Measurements from ENCODE around the gene CC2D1B. TPM values are rescaled to one million over a fixed set of nuclear protein-coding genes. Genes with fewer than 3 reads are reported as not detected.

CC2D1B gene
- 10 to 100 TPM; 53.1 to 53.9 TPM for total RNA-seq

GRCh38 chr1:52365746-52366516, at the start of gene CC2D1B:
TSS of gene CC2D1B (minus strand) at chr1:52366205. CDS start at chr1:52364620, 1,585 bp downstream.

GRCh38 chr1:52404116-52404974, 38.3 kb upstream of the CC2D1B start, which contains the start of the genes ORC1 and PRPF38A:
TSS of gene ORC1 (minus strand) at chr1:52404423. CDS start at chr1:52402223, 2,200 bp downstream.
TSS of gene PRPF38A (plus strand) at chr1:52404602. CDS start at chr1:52404750, 148 bp downstream.

Other genes starting within 250 kb of the CC2D1B start
- 1 to 10 TPM; 2.7 to 2.9 TPM for gene ZFYVE9, start 224.1 kb downstream of the CC2D1B start, total RNA-seq
- gene ORC1, start 38.2 kb upstream of the CC2D1B start, total RNA-seq, result 10 to 100 TPM; 21.6 to 21.7 TPM
- gene PRPF38A, start 38.4 kb upstream of the CC2D1B start, total RNA-seq, result 10 to 100 TPM; 87.0 to 87.4 TPM
- 10 to 100 TPM; 93.6 to 98.8 TPM for gene TUT4, start 186.9 kb upstream of the CC2D1B start, total RNA-seq
- gene GPX7, start 236.2 kb upstream of the CC2D1B start, total RNA-seq, result 10 to 100 TPM; 27.9 to 30.4 TPM

All from activated naive CD4-positive, alpha-beta T cell treated with anti-CD3 and anti-CD28 coated beads, Interleukin-2, amount 10 ng/mL, durations not matched to agents 5 hours and 36 hours (primary cell).